Epithelial cell of proximal tubule (primary cell): ENCODE data around the gene CALHM2. TPM values are rescaled to one million over a fixed set of nuclear protein-coding genes. Genes with fewer than 3 reads are reported as not detected.
"Not testable (repeated sequence)": the region's sequence is repeated elsewhere in the genome, so short reads cannot be mapped to it uniquely, and the experiment has no call there.

Source experiments
- DNase-seq: peaks from one replicate; pipeline ENCODE4 v3.0.0-alpha.2; 2011; ENCODE audit warnings: low read depth
- H3K4me3 ChIP-seq: 2 replicates; pipeline ENCODE4 v1.5.1; 2011; ENCODE audit warnings: low read depth, mild to moderate bottlenecking, low read length
- total RNA-seq: library from RNA; depleted of rRNA; stranded (reverse); fragments of >200 nt; gene quantifications from 2 replicates; pipeline ENCODE4 v1.2.3, GENCODE V29; 2015
- TF ChIP-seq, protein P1 (sequence below): conservative IDR thresholded peaks from 2 replicates; pipeline ENCODE4 v1.5.1; 2012; ENCODE audit warnings: low read depth, mild to moderate bottlenecking, low read length

Gene CALHM2
- total RNA-seq, 1 donor from 2014 or later = 4.7 TPM

DNA sequence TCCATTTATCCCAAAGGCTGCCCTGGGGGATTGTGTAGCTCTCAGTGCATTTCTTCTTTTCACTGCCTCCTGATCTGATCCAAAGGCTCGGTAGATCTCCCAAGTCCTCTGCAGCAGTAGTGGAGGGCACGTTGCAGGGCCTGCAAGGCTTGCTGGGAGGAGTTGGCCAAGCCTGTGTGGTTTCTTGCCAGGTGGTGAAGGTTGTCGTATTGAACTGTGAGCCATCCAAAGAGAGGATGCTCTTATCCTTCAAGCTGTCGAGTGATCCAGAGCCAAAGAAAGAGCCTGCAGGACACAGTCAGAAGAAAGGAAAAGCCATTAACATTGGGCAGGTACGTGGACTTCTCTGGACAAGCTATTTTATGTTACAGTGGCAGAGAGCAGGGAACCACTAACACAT, 34.6 kb downstream of the CALHM2 start:
- TF ChIP-seq, protein P1, sequence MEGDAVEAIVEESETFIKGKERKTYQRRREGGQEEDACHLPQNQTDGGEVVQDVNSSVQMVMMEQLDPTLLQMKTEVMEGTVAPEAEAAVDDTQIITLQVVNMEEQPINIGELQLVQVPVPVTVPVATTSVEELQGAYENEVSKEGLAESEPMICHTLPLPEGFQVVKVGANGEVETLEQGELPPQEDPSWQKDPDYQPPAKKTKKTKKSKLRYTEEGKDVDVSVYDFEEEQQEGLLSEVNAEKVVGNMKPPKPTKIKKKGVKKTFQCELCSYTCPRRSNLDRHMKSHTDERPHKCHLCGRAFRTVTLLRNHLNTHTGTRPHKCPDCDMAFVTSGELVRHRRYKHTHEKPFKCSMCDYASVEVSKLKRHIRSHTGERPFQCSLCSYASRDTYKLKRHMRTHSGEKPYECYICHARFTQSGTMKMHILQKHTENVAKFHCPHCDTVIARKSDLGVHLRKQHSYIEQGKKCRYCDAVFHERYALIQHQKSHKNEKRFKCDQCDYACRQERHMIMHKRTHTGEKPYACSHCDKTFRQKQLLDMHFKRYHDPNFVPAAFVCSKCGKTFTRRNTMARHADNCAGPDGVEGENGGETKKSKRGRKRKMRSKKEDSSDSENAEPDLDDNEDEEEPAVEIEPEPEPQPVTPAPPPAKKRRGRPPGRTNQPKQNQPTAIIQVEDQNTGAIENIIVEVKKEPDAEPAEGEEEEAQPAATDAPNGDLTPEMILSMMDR = no peak
- DNase-seq = no peak
- no peak overlapping the region for H3K4me3 ChIP-seq

DNA sequence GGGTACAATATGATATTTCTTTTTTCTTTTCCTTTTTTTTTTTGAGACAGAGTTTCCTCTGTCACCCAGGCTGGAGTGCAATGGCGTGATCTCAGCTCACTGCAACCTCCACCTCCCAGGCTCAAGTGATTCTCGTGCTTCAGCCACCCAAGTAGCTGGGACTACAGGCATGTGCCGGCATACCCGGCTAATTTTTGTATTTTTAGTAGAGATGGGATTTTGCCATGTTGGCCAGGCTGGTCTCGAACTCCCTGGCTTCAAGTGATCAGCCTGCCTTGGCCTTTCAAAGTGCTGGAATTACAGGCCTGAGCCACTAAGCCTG, 35.1 kb downstream of the CALHM2 start:
- DNase-seq, H3K4me3 ChIP-seq: not testable (repeated sequence)

DNA sequence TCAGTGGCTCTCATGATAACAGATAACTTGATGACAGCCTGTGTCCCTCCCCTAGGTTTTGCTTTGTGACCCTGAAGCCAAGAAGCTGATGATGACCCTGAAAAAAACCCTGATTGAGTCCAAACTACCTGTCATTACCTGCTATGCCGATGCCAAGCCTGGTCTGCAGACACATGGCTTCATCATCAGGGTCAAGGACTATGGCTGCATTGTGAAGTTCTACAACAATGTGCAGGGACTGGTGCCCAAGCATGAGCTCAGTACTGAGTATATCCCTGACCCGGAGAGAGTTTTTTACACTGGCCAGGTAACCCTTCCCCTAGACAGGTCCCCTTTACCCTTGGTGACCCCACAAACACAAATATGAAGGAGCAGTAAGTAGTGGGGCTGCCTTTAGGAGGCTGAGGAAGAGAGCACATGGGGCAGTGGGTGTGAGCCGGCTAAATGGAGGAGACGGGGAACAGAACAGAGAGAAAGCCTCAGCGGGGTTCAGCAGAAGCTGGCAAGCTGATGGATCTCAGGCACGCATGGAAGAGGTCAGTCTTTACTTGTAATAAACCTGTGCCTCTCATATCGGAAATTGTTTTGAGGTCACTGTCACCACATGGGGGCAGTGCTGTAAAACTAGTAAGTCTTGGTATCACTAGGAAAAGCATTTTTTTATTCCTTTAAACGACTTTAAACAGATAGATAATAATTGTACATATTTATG, 35.6 kb downstream of the CALHM2 start:
- DNase-seq = no peak
- H3K4me3 ChIP-seq = no peak overlapping the region
- TF ChIP-seq, protein P1 = peak; percentile 62

DNA sequence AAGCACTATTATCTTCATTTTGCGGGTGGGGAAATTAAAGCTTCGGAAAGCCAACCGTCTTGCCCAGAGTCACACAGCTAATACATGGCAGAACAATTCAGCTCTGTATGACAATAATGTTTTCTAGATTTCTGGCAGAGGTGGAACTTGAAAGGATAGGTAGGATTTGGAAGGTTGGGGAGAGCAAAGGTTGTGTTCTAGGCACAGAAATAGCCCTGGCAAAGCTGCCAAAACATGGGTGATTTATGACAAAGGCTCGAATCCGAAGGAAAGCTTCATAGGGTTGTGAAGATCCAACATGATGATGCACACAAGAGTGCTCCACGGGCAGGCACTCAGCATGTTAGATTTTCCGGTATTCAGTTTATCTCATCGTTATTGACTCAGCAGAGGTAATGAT, 36.6 kb downstream of the CALHM2 start:
- H3K4me3 ChIP-seq = no peak overlapping the region
- no peak for DNase-seq
- TF ChIP-seq, protein P1 = no peak

DNA sequence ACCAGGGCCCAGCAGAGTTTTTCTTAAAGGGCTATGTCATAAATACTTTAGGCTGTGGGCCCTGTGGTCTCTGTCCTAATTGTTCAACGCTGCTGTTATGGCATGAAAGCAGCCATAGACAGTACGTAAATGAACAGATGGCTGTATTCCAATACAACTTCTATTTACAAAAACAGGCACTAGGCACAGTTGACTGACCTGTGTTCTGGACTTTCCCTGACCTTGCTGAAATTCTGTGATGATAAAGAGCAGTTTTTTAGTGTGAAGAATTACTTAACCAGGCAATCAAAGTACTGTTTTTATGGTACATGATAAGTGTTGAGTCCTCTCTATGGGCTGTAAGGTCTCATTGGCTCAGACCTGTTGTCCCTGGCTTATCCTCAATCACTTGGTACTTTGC, 38.6 kb downstream of the CALHM2 start:
- TF ChIP-seq, protein P1 = no peak
- no peak overlapping the region for H3K4me3 ChIP-seq

DNA sequence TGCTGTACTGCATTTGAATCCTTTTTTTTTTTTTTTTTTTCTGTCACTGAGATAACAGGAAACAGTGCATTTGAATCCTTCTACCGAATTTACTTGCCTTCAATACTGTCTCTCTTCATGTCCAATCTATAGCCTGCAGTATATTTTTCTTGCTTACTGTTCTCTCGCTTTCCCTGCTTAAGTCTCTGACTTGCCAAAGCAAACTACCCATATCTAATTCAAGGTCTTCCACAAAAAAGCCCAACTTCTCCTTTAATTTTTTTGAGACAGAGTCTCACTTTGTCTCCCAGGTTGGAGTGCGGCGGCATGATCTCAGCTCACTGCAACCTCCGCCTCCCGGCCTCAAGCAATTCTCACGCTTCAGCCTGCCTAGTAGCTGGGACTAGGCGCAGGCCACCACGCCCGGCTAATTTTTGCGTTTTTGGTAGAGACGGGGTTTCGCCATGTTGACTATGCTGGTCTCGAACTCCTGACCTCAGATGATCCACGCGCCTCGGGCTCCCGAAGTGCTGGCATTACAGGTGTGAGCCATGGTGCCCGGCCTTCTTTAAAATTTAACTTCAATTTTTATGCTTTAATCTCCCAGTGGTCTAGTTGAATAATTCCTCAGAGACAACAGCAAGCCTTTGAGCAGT, 54.9 kb downstream of the CALHM2 start:
- H3K4me3 ChIP-seq = peak overlapping the region; percentile 83
- TF ChIP-seq, protein P1 = no peak
- DNase-seq = no peak

More for the DNA sequence above, 38.6 kb downstream of the CALHM2 start:
- DNase-seq = no peak

DNA sequence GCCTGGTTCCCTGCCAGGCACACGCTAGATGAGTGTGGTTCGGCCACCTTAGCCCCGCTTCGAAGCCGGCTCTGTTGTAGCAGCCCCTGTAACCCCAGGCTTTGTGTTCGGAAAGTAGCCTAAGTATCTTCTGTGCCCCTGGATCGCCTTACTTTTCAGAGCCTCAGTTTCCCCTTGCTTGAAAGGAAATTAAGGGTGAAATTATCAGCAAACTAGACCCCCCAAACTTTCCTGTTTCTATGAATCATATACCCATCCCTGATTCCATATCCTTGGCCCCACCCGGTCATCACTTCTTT, 55.4 kb downstream of the CALHM2 start:
- DNase-seq = no peak
- H3K4me3 ChIP-seq = peak overlapping the region; percentile 83
- TF ChIP-seq, protein P1 = no peak

Other genes starting within 250 kb of the CALHM2 start
- 0.06 and 0.07 TPM in 2 replicates for gene RPEL1, start 206.5 kb downstream of the CALHM2 start, total RNA-seq
- gene INA, start 175.2 kb downstream of the CALHM2 start, total RNA-seq = 6.5 and 18.4 TPM in 2 replicates
- gene PCGF6, start 101.2 kb downstream of the CALHM2 start, total RNA-seq = 16.2 and 22.4 TPM in 2 replicates
- 7.5 and 11.3 TPM in 2 replicates for gene TAF5, start 84.4 kb downstream of the CALHM2 start, total RNA-seq
- gene ATP5MK, start 55.9 kb downstream of the CALHM2 start, total RNA-seq = 325 and 562 TPM in 2 replicates
- 32.6 and 35.2 TPM in 2 replicates for gene PDCD11, start 55.7 kb downstream of the CALHM2 start, total RNA-seq
- not detected in 2 replicates for gene CALHM1, start 6.5 kb upstream of the CALHM2 start, total RNA-seq
- not detected in 2 replicates for gene CALHM3, start 26.9 kb upstream of the CALHM2 start, total RNA-seq
- 0.14 and 1.3 TPM in 2 replicates for gene NEURL1, start 41.3 kb upstream of the CALHM2 start, total RNA-seq